DOHH2 (cell line): ENCODE data around the gene PITRM1.

Experiments used
- H3F3A ChIP-seq: fragments of 200-600 bp; sonication (generic), shearing (Covaris generic); 2 replicates; pipeline ENCODE4 v1.6.0; 2016; ENCODE audit warnings: antibody characterized with exemption, mild to moderate bottlenecking; ENCODE audit not compliant: control insufficient read depth, insufficient read depth
- H3K27ac ChIP-seq: fragments of 200-600 bp; sonication (generic); 2 replicates; pipeline ENCODE4 v1.5.1; 2014; ENCODE audit warnings: low read depth, mild to moderate bottlenecking, low read length, moderate library complexity
- H3K27me3 ChIP-seq: fragments of 200-600 bp; sonication (generic); 2 replicates; pipeline ENCODE4 v1.6.1; 2014; ENCODE audit warnings: mild to moderate bottlenecking, low read length, mixed read lengths; ENCODE audit not compliant: control insufficient read depth
- H3K36me3 ChIP-seq: fragments of 200-600 bp; sonication (generic); 2 replicates; pipeline ENCODE4 v1.6.1; 2014; ENCODE audit warnings: mild to moderate bottlenecking, low read length, moderate library complexity, mixed read lengths; ENCODE audit not compliant: control insufficient read depth
- H3K4me1 ChIP-seq: fragments of 200-600 bp; sonication (generic); 2 replicates; pipeline ENCODE4 v1.6.1; 2014; ENCODE audit warnings: mild to moderate bottlenecking, low read length, mixed read lengths; ENCODE audit not compliant: control insufficient read depth
- H3K4me2 ChIP-seq: fragments of 200-600 bp; sonication (generic); 2 replicates; pipeline ENCODE4 v1.6.0; 2014; ENCODE audit warnings: mild to moderate bottlenecking, low read length, moderate library complexity
- H3K4me3 ChIP-seq: fragments of 200-600 bp; sonication (generic); 2 replicates; pipeline ENCODE4 v1.5.1; 2014; ENCODE audit warnings: mild to moderate bottlenecking, low read length, mixed read lengths
- H3K79me2 ChIP-seq: fragments of 200-600 bp; sonication (generic); 2 replicates; pipeline ENCODE4 v1.6.1; 2014; ENCODE audit warnings: mild to moderate bottlenecking, low read length, mixed read lengths; ENCODE audit not compliant: control insufficient read depth
- H3K9me2 ChIP-seq: fragments of 200-600 bp; sonication (generic); replicated peaks from 2 replicates; pipeline ENCODE4 v1.6.1; 2014; ENCODE audit warnings: mild to moderate bottlenecking, low read length, mixed read lengths; ENCODE audit not compliant: control insufficient read depth
- H3K9me3 ChIP-seq: fragments of 200-600 bp; sonication (generic); 2 replicates; pipeline ENCODE4 v1.6.1; 2014; ENCODE audit warnings: antibody characterized with exemption, low read length, mixed read lengths; ENCODE audit not compliant: control insufficient read depth, insufficient read depth
- H4K20me1 ChIP-seq: fragments of 200-600 bp; sonication (generic); 2 replicates; pipeline ENCODE4 v1.6.0; 2014; ENCODE audit warnings: low read depth, mild to moderate bottlenecking, antibody characterized with exemption, low read length, moderate library complexity; ENCODE audit not compliant: control insufficient read depth, insufficient read depth
- CTCF ChIP-seq: fragments of 200-600 bp; sonication (generic); IDR thresholded peaks from one replicate; pipeline ENCODE4 v1.5.1; 2014; ENCODE audit warnings: antibody characterized with exemption, mild to moderate bottlenecking, low read depth, low read length; ENCODE audit not compliant: poor library complexity, severe bottlenecking
- EZH2phosphoT487 ChIP-seq: fragments of 200-600 bp; sonication (generic); IDR thresholded peaks from 2 replicates; pipeline ENCODE4 v1.6.1; 2017; ENCODE audit warnings: borderline replicate concordance, mild to moderate bottlenecking, antibody characterized with exemption, low read length, moderate library complexity, mixed read lengths

Gene PITRM1

GRCh38 chr10:3127921-3128320 lies 44.7 kb downstream of the PITRM1 start:
- Histone ChIP-seq H3K36me3 (peaks cover 92% of the 10 kb centered on the region), H3K4me2 (no peak overlapping the region), H3K9me2 (no peaks in the 10 kb centered on the region), H3F3A (no peaks in the 10 kb centered on the region), H3K79me2 (no peaks in the 10 kb centered on the region), H3K27me3 (no peaks in the 10 kb centered on the region), H3K4me3 (no peak overlapping the region), H3K9me3 (no peaks in the 10 kb centered on the region), H3K4me1 (no peaks in the 10 kb centered on the region), H3K27ac (no peak overlapping the region), H4K20me1 (0 out of 2 replicates have a peak, but pooled peaks cover 2% of the 10 kb centered on the region)
- TF ChIP-seq CTCF (no peak), EZH2phosphoT487 (no peak)

GRCh38 chr10:3126741-3127346 lies 45.7 kb downstream of the PITRM1 start:
- Histone ChIP-seq H3F3A (no peaks in the 10 kb centered on the region), H3K9me3 (no peaks in the 10 kb centered on the region), H3K4me2 (no peak overlapping the region), H3K79me2 (no peaks in the 10 kb centered on the region), H3K4me3 (no peak overlapping the region), H3K36me3 (peaks cover 92% of the 10 kb centered on the region), H4K20me1 (0 out of 2 replicates have a peak, but pooled peaks cover 2% of the 10 kb centered on the region), H3K27me3 (no peaks in the 10 kb centered on the region), H3K9me2 (no peaks in the 10 kb centered on the region), H3K27ac (no peak overlapping the region), H3K4me1 (no peaks in the 10 kb centered on the region)
- TF ChIP-seq CTCF (no peak), EZH2phosphoT487 (no peak)

GRCh38 chr10:3126249-3126648 lies 46.3 kb downstream of the PITRM1 start:
- 0 out of 2 replicates have a peak, but pooled peaks cover 2% of the 10 kb centered on the region for H4K20me1 ChIP-seq
- H3K9me3 ChIP-seq, result no peaks in the 10 kb centered on the region
- no peak overlapping the region for H3K27ac ChIP-seq
- no peaks in the 10 kb centered on the region for H3K9me2 ChIP-seq
- no peaks in the 10 kb centered on the region for H3F3A ChIP-seq
- peaks cover 91% of the 10 kb centered on the region for H3K36me3 ChIP-seq
- no peak overlapping the region for H3K4me3 ChIP-seq
- H3K4me2 ChIP-seq, result no peak overlapping the region
- TF ChIP-seq CTCF (no peak), EZH2phosphoT487 (no peak)
- H3K4me1 ChIP-seq, result no peaks in the 10 kb centered on the region
- H3K79me2 ChIP-seq, result no peaks in the 10 kb centered on the region
- H3K27me3 ChIP-seq, result no peaks in the 10 kb centered on the region
